ENCODE data around the gene CXCL12.

- TF ChIP-seq, protein P1, sequence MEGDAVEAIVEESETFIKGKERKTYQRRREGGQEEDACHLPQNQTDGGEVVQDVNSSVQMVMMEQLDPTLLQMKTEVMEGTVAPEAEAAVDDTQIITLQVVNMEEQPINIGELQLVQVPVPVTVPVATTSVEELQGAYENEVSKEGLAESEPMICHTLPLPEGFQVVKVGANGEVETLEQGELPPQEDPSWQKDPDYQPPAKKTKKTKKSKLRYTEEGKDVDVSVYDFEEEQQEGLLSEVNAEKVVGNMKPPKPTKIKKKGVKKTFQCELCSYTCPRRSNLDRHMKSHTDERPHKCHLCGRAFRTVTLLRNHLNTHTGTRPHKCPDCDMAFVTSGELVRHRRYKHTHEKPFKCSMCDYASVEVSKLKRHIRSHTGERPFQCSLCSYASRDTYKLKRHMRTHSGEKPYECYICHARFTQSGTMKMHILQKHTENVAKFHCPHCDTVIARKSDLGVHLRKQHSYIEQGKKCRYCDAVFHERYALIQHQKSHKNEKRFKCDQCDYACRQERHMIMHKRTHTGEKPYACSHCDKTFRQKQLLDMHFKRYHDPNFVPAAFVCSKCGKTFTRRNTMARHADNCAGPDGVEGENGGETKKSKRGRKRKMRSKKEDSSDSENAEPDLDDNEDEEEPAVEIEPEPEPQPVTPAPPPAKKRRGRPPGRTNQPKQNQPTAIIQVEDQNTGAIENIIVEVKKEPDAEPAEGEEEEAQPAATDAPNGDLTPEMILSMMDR (IDR thresholded peaks at IDR 0.05): no peak
- no peak for TF ChIP-seq POLR2A (IDR thresholded peaks at IDR 0.05)
Observed at GRCh38 chr10:44413416-44413815, 28.5 kb upstream of the CXCL12 start.

Measured in esophagus squamous epithelium (tissue), 4 donors.